Neural cell (in vitro differentiated cells): Measurements from ENCODE around the gene SNX13. TPM values are rescaled to one million over a fixed set of nuclear protein-coding genes. Genes with fewer than 3 reads are reported as not detected.
"Not testable (repeated sequence)": the region's sequence is repeated elsewhere in the genome, so short reads cannot be mapped to it uniquely, and the experiment has no call there.

Experiments used
- H2AFZ ChIP-seq: fragments of 200-600, 300-800 bp; sonication (generic), shearing (Covaris generic); 2 replicates; pipeline ENCODE4 v1.6.0; 2014; ENCODE audit warnings: low read depth, mild to moderate bottlenecking, antibody characterized with exemption, low read length, moderate library complexity
- H3F3A ChIP-seq: fragments of 200-600 bp; shearing (Covaris generic); 2 replicates; pipeline ENCODE4 v1.6.1; 2016; ENCODE audit warnings: mild to moderate bottlenecking, moderate library complexity, mixed read lengths, antibody characterized with exemption, low read length; ENCODE audit not compliant: insufficient read depth, poor library complexity, severe bottlenecking
- H3K27ac ChIP-seq: fragments of 200-600, 300-800 bp; sonication (generic), shearing (Covaris generic); 2 replicates; pipeline ENCODE4 v1.5.1; 2014; ENCODE audit warnings: mild to moderate bottlenecking, low read length, moderate library complexity
- H3K27me3 ChIP-seq: fragments of 300-800, 200-600 bp; sonication (generic), shearing (Covaris generic); 2 replicates; pipeline ENCODE4 v1.6.0; 2014; ENCODE audit warnings: mild to moderate bottlenecking, low read depth, low read length, moderate library complexity; ENCODE audit not compliant: insufficient read depth
- H3K36me3 ChIP-seq: fragments of 300-800, 200-600 bp; sonication (generic), shearing (Covaris generic); 2 replicates; pipeline ENCODE4 v1.5.1; 2014; ENCODE audit warnings: mild to moderate bottlenecking, antibody characterized with exemption, low read length, moderate library complexity; ENCODE audit not compliant: insufficient read depth
- H3K4me2 ChIP-seq: fragments of 300-800, 200-600 bp; sonication (generic), shearing (Covaris generic); 2 replicates; pipeline ENCODE4 v1.6.0; 2014; ENCODE audit warnings: mild to moderate bottlenecking, low read length
- H3K4me3 ChIP-seq: fragments of 300-800, 200-600 bp; sonication (generic), shearing (Covaris generic); 2 replicates; pipeline ENCODE4 v1.5.1; 2014; ENCODE audit warnings: mild to moderate bottlenecking, low read length, moderate library complexity
- H3K79me2 ChIP-seq: fragments of 200-600 bp; shearing (Covaris generic); replicated peaks from 2 replicates; pipeline ENCODE4 v1.6.0; 2014; ENCODE audit warnings: mild to moderate bottlenecking, low read length, moderate library complexity; ENCODE audit not compliant: insufficient read depth
- H3K9ac ChIP-seq: fragments of 300-800, 200-600 bp; sonication (generic), shearing (Covaris generic); 2 replicates; pipeline ENCODE4 v1.6.1; 2016; ENCODE audit warnings: mild to moderate bottlenecking, low read length, mixed read lengths
- H3K9me2 ChIP-seq: fragments of 200-600 bp; shearing (Covaris generic); 2 replicates; pipeline ENCODE4 v1.6.1; 2016; ENCODE audit warnings: mild to moderate bottlenecking, low read length, mixed read lengths; ENCODE audit not compliant: insufficient read depth
- H3K9me3 ChIP-seq: fragments of 200-600, 300-800 bp; sonication (generic), shearing (Covaris generic); 2 replicates; pipeline ENCODE4 v1.6.1; 2016; ENCODE audit warnings: mild to moderate bottlenecking, mixed run types, low read length, moderate library complexity, mixed read lengths
- H4K20me1 ChIP-seq: fragments of 200-600 bp; shearing (Covaris generic); 2 replicates; pipeline ENCODE4 v1.6.1; 2016; ENCODE audit warnings: mild to moderate bottlenecking, mixed run types; ENCODE audit not compliant: insufficient read depth
- EP300 ChIP-seq: fragments of 450-650 bp; conservative IDR thresholded peaks from 2 replicates; pipeline ENCODE4 v1.6.1; 2014; ENCODE audit warnings: antibody characterized with exemption, mild to moderate bottlenecking, moderate library complexity; ENCODE audit not compliant: poor library complexity, severe bottlenecking
- EZH2 ChIP-seq: fragments of 200-600, 300-800 bp; shearing (Covaris generic), sonication (generic); IDR thresholded peaks from 2 replicates; pipeline ENCODE4 v1.6.1; 2014; ENCODE audit warnings: antibody characterized with exemption, low read length, borderline replicate concordance, mild to moderate bottlenecking; ENCODE audit not compliant: insufficient read depth, poor library complexity, severe bottlenecking
- MXI1 ChIP-seq: fragments of 450-650 bp; conservative IDR thresholded peaks from 2 replicates; pipeline ENCODE4 v1.6.1; 2014; ENCODE audit warnings: antibody characterized with exemption, mild to moderate bottlenecking; ENCODE audit not compliant: poor library complexity, severe bottlenecking
- POLR2AphosphoS5 ChIP-seq: IDR thresholded peaks from 2 replicates; pipeline ENCODE4 v1.6.1; 2012
- RAD21 ChIP-seq: fragments of 450-650 bp; conservative IDR thresholded peaks from 2 replicates; pipeline ENCODE4 v1.6.1; 2014; ENCODE audit warnings: antibody characterized with exemption, mild to moderate bottlenecking, moderate library complexity
- SMC3 ChIP-seq: fragments of 450-650 bp; conservative IDR thresholded peaks from 2 replicates; pipeline ENCODE4 v1.6.1; 2014; ENCODE audit warnings: antibody characterized with exemption, mild to moderate bottlenecking, moderate library complexity; ENCODE audit not compliant: poor library complexity
- TAF1 ChIP-seq: IDR thresholded peaks from 2 replicates; pipeline ENCODE4 v1.6.1; 2012; ENCODE audit warnings: low read depth
- polyA plus RNA-seq: library from polyadenylated mRNA; depleted of rRNA; stranded (reverse); fragments of >200 nt; gene quantifications from 2 replicates; pipeline ENCODE4 v1.2.3, GENCODE V29; 2014
- TF ChIP-seq, protein P1 (sequence below): fragments of 450-650 bp; IDR thresholded peaks from 2 replicates; pipeline ENCODE4 v1.5.1; 2014; ENCODE audit warnings: antibody characterized with exemption, mild to moderate bottlenecking, moderate library complexity; ENCODE audit not compliant: poor library complexity, severe bottlenecking
- TF ChIP-seq, protein P2 (sequence below): IDR thresholded peaks from 2 replicates; pipeline ENCODE4 v1.6.1; 2012; ENCODE audit warnings: borderline replicate concordance

SNX13 gene
- polyA plus RNA-seq, 1 donor from 2014 or later: 50.6 TPM

DNA sequence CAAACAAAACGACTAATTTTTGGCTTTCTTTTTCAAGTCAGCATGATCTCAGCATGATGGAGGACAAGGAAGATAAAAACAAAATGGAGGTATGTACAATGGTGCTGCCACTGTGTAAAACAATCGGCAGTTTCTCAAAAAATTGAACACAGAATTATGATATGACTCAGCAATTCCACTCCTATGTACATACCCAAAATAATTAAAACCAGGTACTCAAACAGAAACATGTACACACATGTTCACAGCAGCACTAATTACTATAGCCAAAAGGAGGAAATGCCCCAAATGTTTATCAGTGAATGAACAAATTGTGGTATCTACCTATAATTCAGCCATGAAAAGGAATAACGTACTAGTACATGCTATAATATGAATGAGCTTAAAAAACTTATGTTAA is 29.9 kb downstream of the SNX13 start:
- Histone ChIP-seq H3K4me2 (no peak overlapping the region), H4K20me1 (no peaks in the 10 kb centered on the region), H3K9me2 (no peaks in the 10 kb centered on the region), H3K9ac (no peak overlapping the region), H3K36me3 (no peaks in the 10 kb centered on the region), H3F3A (no peaks in the 10 kb centered on the region), H3K9me3 (no peaks in the 10 kb centered on the region), H2AFZ (no peak overlapping the region), H3K27ac (no peak overlapping the region), H3K79me2 (peaks cover 26% of the 10 kb centered on the region), H3K4me3 (no peak overlapping the region), H3K27me3 (no peaks in the 10 kb centered on the region)
- TF ChIP-seq POLR2AphosphoS5: no peak
- no peak for TF ChIP-seq MXI1
- no peak for TF ChIP-seq TAF1
- TF ChIP-seq, protein P1, sequence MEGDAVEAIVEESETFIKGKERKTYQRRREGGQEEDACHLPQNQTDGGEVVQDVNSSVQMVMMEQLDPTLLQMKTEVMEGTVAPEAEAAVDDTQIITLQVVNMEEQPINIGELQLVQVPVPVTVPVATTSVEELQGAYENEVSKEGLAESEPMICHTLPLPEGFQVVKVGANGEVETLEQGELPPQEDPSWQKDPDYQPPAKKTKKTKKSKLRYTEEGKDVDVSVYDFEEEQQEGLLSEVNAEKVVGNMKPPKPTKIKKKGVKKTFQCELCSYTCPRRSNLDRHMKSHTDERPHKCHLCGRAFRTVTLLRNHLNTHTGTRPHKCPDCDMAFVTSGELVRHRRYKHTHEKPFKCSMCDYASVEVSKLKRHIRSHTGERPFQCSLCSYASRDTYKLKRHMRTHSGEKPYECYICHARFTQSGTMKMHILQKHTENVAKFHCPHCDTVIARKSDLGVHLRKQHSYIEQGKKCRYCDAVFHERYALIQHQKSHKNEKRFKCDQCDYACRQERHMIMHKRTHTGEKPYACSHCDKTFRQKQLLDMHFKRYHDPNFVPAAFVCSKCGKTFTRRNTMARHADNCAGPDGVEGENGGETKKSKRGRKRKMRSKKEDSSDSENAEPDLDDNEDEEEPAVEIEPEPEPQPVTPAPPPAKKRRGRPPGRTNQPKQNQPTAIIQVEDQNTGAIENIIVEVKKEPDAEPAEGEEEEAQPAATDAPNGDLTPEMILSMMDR: no peak
- TF ChIP-seq, protein P2, sequence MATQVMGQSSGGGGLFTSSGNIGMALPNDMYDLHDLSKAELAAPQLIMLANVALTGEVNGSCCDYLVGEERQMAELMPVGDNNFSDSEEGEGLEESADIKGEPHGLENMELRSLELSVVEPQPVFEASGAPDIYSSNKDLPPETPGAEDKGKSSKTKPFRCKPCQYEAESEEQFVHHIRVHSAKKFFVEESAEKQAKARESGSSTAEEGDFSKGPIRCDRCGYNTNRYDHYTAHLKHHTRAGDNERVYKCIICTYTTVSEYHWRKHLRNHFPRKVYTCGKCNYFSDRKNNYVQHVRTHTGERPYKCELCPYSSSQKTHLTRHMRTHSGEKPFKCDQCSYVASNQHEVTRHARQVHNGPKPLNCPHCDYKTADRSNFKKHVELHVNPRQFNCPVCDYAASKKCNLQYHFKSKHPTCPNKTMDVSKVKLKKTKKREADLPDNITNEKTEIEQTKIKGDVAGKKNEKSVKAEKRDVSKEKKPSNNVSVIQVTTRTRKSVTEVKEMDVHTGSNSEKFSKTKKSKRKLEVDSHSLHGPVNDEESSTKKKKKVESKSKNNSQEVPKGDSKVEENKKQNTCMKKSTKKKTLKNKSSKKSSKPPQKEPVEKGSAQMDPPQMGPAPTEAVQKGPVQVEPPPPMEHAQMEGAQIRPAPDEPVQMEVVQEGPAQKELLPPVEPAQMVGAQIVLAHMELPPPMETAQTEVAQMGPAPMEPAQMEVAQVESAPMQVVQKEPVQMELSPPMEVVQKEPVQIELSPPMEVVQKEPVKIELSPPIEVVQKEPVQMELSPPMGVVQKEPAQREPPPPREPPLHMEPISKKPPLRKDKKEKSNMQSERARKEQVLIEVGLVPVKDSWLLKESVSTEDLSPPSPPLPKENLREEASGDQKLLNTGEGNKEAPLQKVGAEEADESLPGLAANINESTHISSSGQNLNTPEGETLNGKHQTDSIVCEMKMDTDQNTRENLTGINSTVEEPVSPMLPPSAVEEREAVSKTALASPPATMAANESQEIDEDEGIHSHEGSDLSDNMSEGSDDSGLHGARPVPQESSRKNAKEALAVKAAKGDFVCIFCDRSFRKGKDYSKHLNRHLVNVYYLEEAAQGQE: no peak
- no peak for TF ChIP-seq RAD21
- no peak for TF ChIP-seq SMC3
- no peak for TF ChIP-seq EP300
- no peak for TF ChIP-seq EZH2

DNA sequence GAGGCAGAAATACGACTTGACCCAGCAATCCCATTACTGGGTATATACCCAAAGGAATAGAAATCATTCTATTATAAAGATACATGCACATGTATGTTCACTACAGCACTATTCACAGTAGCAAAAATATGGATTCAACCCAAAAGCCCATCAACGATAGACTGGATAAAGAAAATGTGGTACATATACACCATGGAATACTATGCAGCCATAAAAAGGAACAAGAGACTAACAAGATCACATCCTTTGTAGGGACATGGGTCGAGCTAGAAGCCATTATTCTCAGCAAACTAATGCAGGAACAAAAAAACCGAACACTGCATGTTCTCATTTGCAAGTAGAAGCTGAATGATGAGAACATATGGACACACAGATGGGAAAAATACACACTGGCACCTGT is 31.0 kb downstream of the SNX13 start:
- H3K36me3 ChIP-seq, H3K27me3 ChIP-seq, H3K9me2 ChIP-seq, H3F3A ChIP-seq, H3K9me3 ChIP-seq, H3K9ac ChIP-seq, H3K27ac ChIP-seq, H3K4me2 ChIP-seq, H3K4me3 ChIP-seq, H2AFZ ChIP-seq, H4K20me1 ChIP-seq: not testable (repeated sequence)
- H3K79me2 ChIP-seq: peaks cover 29% of the 10 kb centered on the region

DNA sequence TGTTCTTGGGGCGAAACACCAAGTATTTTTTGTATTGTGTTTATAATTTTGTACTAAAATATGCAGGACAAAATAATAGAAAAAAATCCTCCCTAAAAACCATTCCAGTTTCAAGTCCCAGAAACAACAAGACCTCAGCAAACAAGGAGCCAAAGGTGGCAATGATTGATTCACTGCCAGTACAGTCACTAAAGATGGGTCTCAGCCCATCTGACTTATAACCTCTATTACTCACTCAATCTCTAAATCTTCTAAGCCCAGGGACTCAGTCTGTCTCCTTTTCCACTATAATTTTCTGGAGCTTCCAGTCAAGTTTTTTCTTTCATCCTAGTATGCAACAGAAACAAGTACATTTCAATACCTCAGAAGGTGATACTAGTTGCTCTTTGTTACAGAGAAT is 33.3 kb downstream of the SNX13 start:
- no peaks in the 10 kb centered on the region for H3K9me2 ChIP-seq
- no peaks in the 10 kb centered on the region for H3F3A ChIP-seq
- H3K27me3 ChIP-seq: no peaks in the 10 kb centered on the region
- no peaks in the 10 kb centered on the region for H3K9me3 ChIP-seq
- no peaks in the 10 kb centered on the region for H4K20me1 ChIP-seq
- peaks cover 45% of the 10 kb centered on the region for H3K79me2 ChIP-seq
- H3K4me2 ChIP-seq: no peak overlapping the region
- H3K4me3 ChIP-seq: no peak overlapping the region
- H3K9ac ChIP-seq: no peak overlapping the region
- H3K36me3 ChIP-seq: no peaks in the 10 kb centered on the region
- no peak overlapping the region for H2AFZ ChIP-seq
- TF ChIP-seq TAF1 (no peak), POLR2AphosphoS5 (no peak), SMC3 (no peak), MXI1 (no peak), RAD21 (no peak), EP300 (no peak), EZH2 (no peak)
- TF ChIP-seq, protein P2: no peak
- TF ChIP-seq, protein P1: no peak
- no peak overlapping the region for H3K27ac ChIP-seq
